WTC11 (cell line): ENCODE measurements around the gene NFAT5. TPM values are rescaled to one million over a fixed set of nuclear protein-coding genes. Genes with fewer than 3 reads are reported as not detected.

Experiments used
- ATAC-seq: fragments of 200-7000 bp; cut with Tn5 transposase; 2 replicates; pipeline ENCODE4 v1.10.0; 2021; ENCODE audit warnings: mild to moderate bottlenecking, moderate library complexity
- CTCF ChIA-PET: fragments of 300-600 bp; sonication (Branson Sonifier 250); formaldehyde crosslinking; loops from one replicate; lab custom pipeline; 2021; ENCODE audit warnings: antibody characterized with exemption; lab: Charles Lee
- POLR2A ChIA-PET: fragments of 350-600 bp; sonication (Branson Sonifier 250); formaldehyde crosslinking; loops from one replicate; lab custom pipeline; 2021; ENCODE audit warnings: antibody characterized with exemption; lab: Charles Lee
- DNase-seq: peaks from one replicate; pipeline ENCODE4 v3.0.0; 2021; ENCODE audit warnings: low spot score
- H3K27ac Mint-ChIP-seq: 2 replicates; pipeline ENCODE4 v1.8.0; 2021; ENCODE audit warnings: mixed read lengths
- H3K27me3 Mint-ChIP-seq: 2 replicates; pipeline ENCODE4 v1.8.0; 2021; ENCODE audit warnings: low read depth, mild to moderate bottlenecking, moderate library complexity, mixed read lengths
- H3K36me3 Mint-ChIP-seq: 2 replicates; pipeline ENCODE4 v1.8.0; 2021; ENCODE audit warnings: mixed read lengths
- H3K4me1 Mint-ChIP-seq: 2 replicates; pipeline ENCODE4 v1.8.0; 2022; ENCODE audit warnings: mixed read lengths
- H3K4me3 Mint-ChIP-seq: 2 replicates; pipeline ENCODE4 v1.8.0; 2021; ENCODE audit warnings: mild to moderate bottlenecking, moderate library complexity, mixed read lengths
- H3K9me3 Mint-ChIP-seq: 2 replicates; pipeline ENCODE4 v1.8.0; 2021; ENCODE audit warnings: mixed read lengths
- GABPB1 ChIP-seq: sonication (generic); formaldehyde crosslinking; IDR thresholded peaks from 2 replicates; pipeline ENCODE4 v1.8.1; 2023; ENCODE audit warnings: mild to moderate bottlenecking, missing genetic modification reagents
- HMGA2 ChIP-seq: fragments of 250-450 bp; sonication (Bioruptor Pico); IDR thresholded peaks from 2 replicates; pipeline ENCODE4 v1.4.0; 2021; ENCODE audit warnings: mild to moderate bottlenecking, moderate library complexity
- JUN ChIP-seq: sonication (generic); formaldehyde crosslinking; IDR thresholded peaks from 2 replicates; pipeline ENCODE4 v1.8.0; 2023; ENCODE audit warnings: mild to moderate bottlenecking, missing genetic modification reagents
- MLX ChIP-seq: sonication (generic); formaldehyde crosslinking; IDR thresholded peaks from 2 replicates; pipeline ENCODE4 v1.8.1; 2023; ENCODE audit warnings: mild to moderate bottlenecking, missing genetic modification reagents, moderate library complexity
- MYBL2 ChIP-seq: sonication (generic); formaldehyde crosslinking; IDR thresholded peaks from 2 replicates; pipeline ENCODE4 v1.8.1; 2023; ENCODE audit warnings: mild to moderate bottlenecking, moderate library complexity, missing genetic modification reagents
- PRRX2 ChIP-seq: fragments of 250-450 bp; sonication (Bioruptor Pico); IDR thresholded peaks from 2 replicates; pipeline ENCODE4 v1.8.0; 2021; ENCODE audit warnings: mild to moderate bottlenecking
- RORB ChIP-seq: fragments of 250-450 bp; sonication (Bioruptor Pico); IDR thresholded peaks from 2 replicates; pipeline ENCODE4 v1.9.0; 2021; ENCODE audit warnings: mild to moderate bottlenecking
- SOX15 ChIP-seq: fragments of 250-450 bp; sonication (Bioruptor Pico); IDR thresholded peaks from 2 replicates; pipeline ENCODE4 v1.9.0; 2021; ENCODE audit warnings: mild to moderate bottlenecking
- ZBTB21 ChIP-seq: sonication (generic); formaldehyde crosslinking; IDR thresholded peaks from 2 replicates; pipeline ENCODE4 v1.8.1; 2023; ENCODE audit warnings: mild to moderate bottlenecking, missing genetic modification reagents, borderline replicate concordance
- ZNF232 ChIP-seq: sonication (generic); formaldehyde crosslinking; IDR thresholded peaks from 2 replicates; pipeline ENCODE4 v1.8.0; 2022; ENCODE audit warnings: mild to moderate bottlenecking, missing genetic modification reagents
- ZNF263 ChIP-seq: sonication (generic); formaldehyde crosslinking; IDR thresholded peaks from 2 replicates; pipeline ENCODE4 v1.8.1; 2022; ENCODE audit warnings: low read depth, mild to moderate bottlenecking, moderate library complexity, missing genetic modification reagents
- ZNF423 ChIP-seq: fragments of 250-450 bp; sonication (Bioruptor Pico); IDR thresholded peaks from 2 replicates; pipeline ENCODE4 v2.1.2; 2022; ENCODE audit warnings: mild to moderate bottlenecking, moderate library complexity
- total RNA-seq: library from RNA; stranded (reverse); gene quantifications from 3 replicates; pipeline ENCODE4 v1.2.3, GENCODE V29; 2021
- TF ChIP-seq, protein P1 (sequence below): fragments of 250-450 bp; sonication (Bioruptor Pico); IDR thresholded peaks from 2 replicates; pipeline ENCODE4 v1.8.0; 2021; ENCODE audit warnings: mild to moderate bottlenecking
- TF ChIP-seq, protein P2 (sequence below): sonication (generic); formaldehyde crosslinking; IDR thresholded peaks from 2 replicates; pipeline ENCODE4 v1.8.1; 2023; ENCODE audit warnings: mild to moderate bottlenecking, missing genetic modification reagents, moderate library complexity
- TF ChIP-seq, protein P3 (sequence below): sonication (generic); formaldehyde crosslinking; IDR thresholded peaks from 2 replicates; pipeline ENCODE4 v1.8.0; 2023; ENCODE audit warnings: missing genetic modification reagents, mild to moderate bottlenecking, borderline replicate concordance

The NFAT5 gene
- total RNA-seq, 1 experiment from 2014 or later: 23.2 TPM

DNA sequence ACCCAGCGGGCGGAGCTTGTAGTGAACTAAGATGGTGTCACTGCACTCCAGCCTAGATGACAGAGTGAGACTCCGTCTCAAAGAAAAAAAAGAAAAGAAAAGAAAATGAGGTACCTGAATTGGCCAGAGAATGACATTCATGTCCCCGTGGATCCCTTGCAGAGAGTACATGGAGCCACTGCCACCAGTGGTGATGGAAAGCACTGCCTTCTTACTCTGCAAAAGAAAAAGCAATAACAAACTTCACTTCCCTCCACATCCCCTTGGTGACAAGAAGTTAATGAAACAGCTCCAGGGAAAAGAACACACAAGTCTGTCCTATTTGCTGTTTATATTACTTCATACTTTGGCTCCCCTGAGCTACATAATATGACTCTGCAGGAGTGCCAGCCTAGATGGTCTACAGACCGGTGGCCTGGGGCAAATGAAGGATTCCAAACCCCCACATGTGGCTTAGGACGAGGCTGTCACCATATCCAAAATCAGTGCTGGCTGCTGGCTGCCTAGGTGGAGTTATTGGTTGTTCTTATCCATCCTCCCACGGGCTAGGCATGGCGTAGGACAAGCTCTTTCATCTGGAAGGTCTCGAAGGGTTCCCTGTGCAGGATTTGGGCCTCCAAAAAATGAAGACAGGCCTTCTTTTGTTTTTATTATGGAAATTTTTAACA, 147.3 kb downstream of the NFAT5 start:
- DNase-seq (no peak), ATAC-seq (no peak)
- POLR2A ChIA-PET: interaction anchor here (0.6 kb wide), 1 partner anchor 320 kb away, joined by 4 read pairs; no protein-coding TSS in a partner anchor
- H3K4me3 Mint-ChIP-seq: no peak overlapping the region
- no peaks in the 10 kb centered on the region for H3K27me3 Mint-ChIP-seq
- no peaks in the 10 kb centered on the region for H3K4me1 Mint-ChIP-seq
- no peaks in the 10 kb centered on the region for H3K9me3 Mint-ChIP-seq
- H3K36me3 Mint-ChIP-seq: no peaks in the 10 kb centered on the region
- CTCF ChIA-PET: interaction anchor here (0.9 to 1.1 kb wide), 2 partner anchors 41 to 314 kb away, joined by 3 to 8 read pairs; partner anchors contain the start of gene NOB1
- no peak for TF ChIP-seq PRRX2 (CRISPR knock-in tag)
- H3K27ac Mint-ChIP-seq: no peak overlapping the region

DNA sequence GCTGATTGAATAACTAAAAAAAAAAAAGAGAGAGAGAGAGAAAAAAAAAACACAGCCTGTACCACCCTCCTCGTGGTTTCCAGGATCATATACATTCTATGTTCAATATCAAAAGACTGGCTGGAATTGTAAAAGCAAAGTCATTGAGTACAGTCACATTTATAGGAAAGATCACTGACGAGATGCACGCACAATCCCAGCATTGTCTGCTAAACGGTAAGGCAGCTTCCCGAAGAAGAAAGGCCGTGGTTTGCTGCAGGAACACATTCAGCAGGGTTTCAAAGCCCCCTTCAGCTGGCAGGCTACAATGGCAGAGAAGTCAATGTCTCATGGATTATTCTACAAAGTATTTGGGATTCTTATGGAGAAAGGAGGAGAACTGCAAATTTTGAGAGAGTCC, 151.3 kb downstream of the NFAT5 start:
- ChIA-PET CTCF (interaction anchor here (0.7 kb wide), 1 partner anchor 45 kb away, joined by 3 read pairs; no protein-coding TSS in a partner anchor), POLR2A (interaction anchor here (0.7 kb wide), 1 partner anchor 10 kb away, joined by 3 read pairs; no protein-coding TSS in a partner anchor)
- H3K27me3 Mint-ChIP-seq: no peaks in the 10 kb centered on the region
- DNase-seq (no peak), ATAC-seq (no peak)
- no peak for TF ChIP-seq GABPB1
- TF ChIP-seq, protein P1, sequence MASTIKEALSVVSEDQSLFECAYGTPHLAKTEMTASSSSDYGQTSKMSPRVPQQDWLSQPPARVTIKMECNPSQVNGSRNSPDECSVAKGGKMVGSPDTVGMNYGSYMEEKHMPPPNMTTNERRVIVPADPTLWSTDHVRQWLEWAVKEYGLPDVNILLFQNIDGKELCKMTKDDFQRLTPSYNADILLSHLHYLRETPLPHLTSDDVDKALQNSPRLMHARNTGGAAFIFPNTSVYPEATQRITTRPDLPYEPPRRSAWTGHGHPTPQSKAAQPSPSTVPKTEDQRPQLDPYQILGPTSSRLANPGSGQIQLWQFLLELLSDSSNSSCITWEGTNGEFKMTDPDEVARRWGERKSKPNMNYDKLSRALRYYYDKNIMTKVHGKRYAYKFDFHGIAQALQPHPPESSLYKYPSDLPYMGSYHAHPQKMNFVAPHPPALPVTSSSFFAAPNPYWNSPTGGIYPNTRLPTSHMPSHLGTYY (CRISPR knock-in tag): no peak
- TF ChIP-seq ZNF232 (CRISPR knock-in tag): no peak
- TF ChIP-seq ZBTB21 (CRISPR knock-in tag): no peak
- TF ChIP-seq, protein P2, sequence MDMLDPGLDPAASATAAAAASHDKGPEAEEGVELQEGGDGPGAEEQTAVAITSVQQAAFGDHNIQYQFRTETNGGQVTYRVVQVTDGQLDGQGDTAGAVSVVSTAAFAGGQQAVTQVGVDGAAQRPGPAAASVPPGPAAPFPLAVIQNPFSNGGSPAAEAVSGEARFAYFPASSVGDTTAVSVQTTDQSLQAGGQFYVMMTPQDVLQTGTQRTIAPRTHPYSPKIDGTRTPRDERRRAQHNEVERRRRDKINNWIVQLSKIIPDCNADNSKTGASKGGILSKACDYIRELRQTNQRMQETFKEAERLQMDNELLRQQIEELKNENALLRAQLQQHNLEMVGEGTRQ (CRISPR knock-in tag): no peak
- no peak for TF ChIP-seq SOX15 (CRISPR knock-in tag)
- no peak for TF ChIP-seq RORB
- TF ChIP-seq ZNF263: no peak
- no peak for TF ChIP-seq JUN (CRISPR knock-in tag)
- no peak for TF ChIP-seq MYBL2 (CRISPR knock-in tag)
- no peak for TF ChIP-seq HMGA2 (CRISPR knock-in tag)
- no peak for TF ChIP-seq ZNF423 (CRISPR knock-in tag)
- TF ChIP-seq MLX (CRISPR knock-in tag): no peak
- TF ChIP-seq, protein P3, sequence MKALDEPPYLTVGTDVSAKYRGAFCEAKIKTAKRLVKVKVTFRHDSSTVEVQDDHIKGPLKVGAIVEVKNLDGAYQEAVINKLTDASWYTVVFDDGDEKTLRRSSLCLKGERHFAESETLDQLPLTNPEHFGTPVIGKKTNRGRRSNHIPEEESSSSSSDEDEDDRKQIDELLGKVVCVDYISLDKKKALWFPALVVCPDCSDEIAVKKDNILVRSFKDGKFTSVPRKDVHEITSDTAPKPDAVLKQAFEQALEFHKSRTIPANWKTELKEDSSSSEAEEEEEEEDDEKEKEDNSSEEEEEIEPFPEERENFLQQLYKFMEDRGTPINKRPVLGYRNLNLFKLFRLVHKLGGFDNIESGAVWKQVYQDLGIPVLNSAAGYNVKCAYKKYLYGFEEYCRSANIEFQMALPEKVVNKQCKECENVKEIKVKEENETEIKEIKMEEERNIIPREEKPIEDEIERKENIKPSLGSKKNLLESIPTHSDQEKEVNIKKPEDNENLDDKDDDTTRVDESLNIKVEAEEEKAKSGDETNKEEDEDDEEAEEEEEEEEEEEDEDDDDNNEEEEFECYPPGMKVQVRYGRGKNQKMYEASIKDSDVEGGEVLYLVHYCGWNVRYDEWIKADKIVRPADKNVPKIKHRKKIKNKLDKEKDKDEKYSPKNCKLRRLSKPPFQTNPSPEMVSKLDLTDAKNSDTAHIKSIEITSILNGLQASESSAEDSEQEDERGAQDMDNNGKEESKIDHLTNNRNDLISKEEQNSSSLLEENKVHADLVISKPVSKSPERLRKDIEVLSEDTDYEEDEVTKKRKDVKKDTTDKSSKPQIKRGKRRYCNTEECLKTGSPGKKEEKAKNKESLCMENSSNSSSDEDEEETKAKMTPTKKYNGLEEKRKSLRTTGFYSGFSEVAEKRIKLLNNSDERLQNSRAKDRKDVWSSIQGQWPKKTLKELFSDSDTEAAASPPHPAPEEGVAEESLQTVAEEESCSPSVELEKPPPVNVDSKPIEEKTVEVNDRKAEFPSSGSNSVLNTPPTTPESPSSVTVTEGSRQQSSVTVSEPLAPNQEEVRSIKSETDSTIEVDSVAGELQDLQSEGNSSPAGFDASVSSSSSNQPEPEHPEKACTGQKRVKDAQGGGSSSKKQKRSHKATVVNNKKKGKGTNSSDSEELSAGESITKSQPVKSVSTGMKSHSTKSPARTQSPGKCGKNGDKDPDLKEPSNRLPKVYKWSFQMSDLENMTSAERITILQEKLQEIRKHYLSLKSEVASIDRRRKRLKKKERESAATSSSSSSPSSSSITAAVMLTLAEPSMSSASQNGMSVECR: no peak
- H3K4me1 Mint-ChIP-seq: peaks cover 2% of the 10 kb centered on the region; the same call in 1 of the 2 replicates
- no peak overlapping the region for H3K4me3 Mint-ChIP-seq
- H3K36me3 Mint-ChIP-seq: no peaks in the 10 kb centered on the region
- H3K9me3 Mint-ChIP-seq: no peaks in the 10 kb centered on the region
- H3K27ac Mint-ChIP-seq: peak overlapping the region; percentile 8; the same call in 1 of the 2 replicates
